NCI-H2196 (cell line): ENCODE results near the gene ERC1.

ENCODE experiments used
- DNase-seq: peaks from one replicate; lab custom pipeline; 2025; ENCODE audit not compliant: unreplicated experiment; lab: John Stamatoyannopoulos, UW

ERC1 gene

DNA sequence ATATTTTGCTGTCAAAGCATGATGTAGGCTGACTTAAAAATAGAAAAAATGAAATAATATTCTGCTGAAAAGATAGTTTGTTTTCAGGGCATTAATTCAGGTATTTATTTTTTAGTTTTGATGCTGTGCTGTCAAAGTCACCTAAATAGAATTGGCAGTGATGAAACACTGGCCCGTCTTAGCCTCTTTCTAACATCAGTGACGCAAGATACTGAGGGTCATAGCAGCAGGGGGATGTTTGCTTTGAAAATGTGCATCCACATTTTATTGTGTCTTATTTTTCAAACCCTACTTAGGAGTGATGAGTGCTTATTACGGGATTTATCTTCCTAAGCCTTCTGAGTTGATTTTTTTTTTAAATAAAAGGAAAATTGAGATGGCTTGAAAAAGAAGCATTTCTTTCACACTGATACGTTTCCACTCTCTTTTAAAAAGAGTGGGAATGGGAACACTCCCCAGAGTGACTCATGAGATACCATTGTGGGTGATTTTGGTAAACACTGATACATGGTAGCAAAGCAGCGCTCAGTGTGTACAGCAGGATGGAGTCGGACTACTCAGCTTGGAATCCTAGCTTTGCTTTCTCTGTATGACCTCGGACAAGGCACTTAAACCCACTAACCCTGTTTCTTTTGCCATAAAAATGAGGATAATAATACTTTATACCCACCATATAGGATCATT lies 290.8 kb downstream of the ERC1 start:
- no peak for DNase-seq

DNA sequence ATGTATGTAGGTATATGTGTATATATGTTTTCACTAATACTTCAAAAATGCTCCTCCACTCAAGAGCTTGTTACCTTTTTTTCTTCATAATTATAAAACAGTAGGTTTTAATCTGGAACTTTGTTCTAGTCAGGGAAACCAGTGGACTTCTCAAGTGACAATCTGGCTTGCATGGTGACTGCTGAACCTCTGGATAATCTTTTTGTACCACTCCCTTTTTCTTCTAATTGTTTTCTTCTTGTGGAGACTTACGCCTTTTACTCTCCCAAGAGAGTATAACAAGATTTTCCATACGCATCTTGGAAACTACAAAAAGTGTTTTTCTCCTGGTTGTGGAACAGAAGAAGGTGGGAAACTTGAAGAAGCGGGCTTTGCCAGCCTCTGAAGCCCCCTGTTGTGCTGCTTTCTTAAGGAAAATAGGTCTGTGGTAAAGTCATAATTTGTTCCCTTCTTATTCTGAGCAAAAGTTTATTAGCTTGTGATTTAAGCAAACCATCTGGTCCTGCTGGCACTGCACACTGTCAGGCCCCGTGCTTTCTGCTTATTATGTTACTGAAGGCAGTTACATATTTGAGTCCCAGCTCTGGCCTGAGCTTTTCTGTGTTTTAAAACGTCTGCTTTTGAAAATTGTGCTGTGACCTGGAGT lies 291.8 kb downstream of the ERC1 start:
- no peak for DNase-seq

DNA sequence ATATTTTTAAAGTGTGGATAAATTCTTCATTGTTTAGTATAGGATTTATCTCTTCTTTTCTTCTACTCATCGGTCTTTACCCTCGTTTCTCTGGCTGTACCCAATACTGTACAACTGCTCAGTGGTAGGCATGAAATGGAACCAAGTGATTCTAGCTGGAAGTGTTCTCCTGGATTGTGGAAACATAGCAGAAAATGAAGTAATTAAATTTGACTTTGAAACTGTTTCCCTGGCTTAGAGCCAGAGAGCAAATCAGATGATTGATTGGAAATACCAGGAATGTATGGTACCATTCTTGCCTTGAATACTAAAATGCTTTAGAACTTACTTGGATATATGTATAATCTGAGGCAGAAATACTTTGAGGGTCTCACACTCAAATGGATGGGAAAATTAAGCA lies 292.3 kb downstream of the ERC1 start:
- no peak for DNase-seq

DNA sequence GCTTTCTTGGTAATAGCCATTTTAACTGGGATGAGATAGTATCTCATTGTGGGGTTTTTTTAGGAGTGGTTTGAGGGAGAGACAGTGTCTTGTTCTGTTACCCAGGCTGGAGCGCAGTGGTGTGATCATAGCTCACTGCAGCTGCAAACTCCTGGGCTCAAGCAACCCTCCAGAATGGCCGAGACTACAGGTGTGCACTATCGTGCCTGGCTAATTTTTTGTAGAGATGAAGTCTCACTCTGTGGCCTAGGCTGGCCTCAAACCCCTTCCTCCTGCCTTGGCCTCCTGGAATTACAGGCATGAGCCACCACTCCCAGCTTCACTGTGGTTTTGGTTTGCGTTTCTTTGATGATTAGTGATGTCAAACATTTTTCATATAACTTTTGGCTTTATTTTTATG lies 293.6 kb downstream of the ERC1 start:
- no peak for DNase-seq

DNA sequence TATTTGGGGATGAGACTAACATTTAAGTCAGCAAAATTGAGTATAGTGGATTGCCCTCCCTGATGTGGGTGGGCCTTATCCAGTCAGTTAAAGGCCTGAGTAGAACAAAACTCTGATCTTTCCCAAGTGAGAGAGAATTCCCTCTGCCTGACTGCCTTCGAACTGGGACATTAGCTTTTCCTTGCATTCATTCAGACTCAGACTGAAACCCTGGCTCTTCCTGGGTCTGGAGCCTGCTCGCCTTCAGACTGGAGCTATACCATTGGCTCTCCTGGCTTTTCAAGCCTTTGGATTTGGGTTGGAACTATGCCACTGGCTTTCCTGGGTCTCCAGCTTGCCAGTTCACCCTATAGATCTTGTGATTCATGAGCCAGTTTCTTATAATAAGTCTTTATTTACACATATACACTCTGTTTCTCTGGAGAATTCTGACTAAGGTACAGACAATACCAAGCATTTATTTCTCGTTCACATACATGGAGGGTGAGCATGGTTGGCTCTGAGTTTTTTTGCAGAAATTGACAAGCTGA lies 296.5 kb downstream of the ERC1 start:
- no peak for DNase-seq

DNA sequence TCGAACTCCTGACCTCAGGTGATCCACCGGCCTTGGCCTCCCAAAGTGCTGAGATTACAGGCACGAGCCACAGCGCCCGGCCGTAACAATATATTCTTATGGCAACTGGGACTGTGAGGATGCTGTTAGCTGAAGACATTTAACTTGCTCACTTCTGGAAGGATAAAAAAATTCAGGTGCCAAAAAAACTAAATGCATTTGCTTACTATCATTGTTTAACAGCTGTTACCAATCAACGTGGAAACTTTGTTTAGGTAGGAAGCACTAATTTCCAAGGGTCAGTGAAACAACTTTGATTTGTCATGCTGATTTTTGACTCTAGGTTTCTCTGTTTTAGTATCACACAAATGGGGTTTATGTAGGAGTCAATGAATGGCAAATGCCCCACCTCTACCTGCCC lies 297.3 kb downstream of the ERC1 start:
- no peak for DNase-seq

DNA sequence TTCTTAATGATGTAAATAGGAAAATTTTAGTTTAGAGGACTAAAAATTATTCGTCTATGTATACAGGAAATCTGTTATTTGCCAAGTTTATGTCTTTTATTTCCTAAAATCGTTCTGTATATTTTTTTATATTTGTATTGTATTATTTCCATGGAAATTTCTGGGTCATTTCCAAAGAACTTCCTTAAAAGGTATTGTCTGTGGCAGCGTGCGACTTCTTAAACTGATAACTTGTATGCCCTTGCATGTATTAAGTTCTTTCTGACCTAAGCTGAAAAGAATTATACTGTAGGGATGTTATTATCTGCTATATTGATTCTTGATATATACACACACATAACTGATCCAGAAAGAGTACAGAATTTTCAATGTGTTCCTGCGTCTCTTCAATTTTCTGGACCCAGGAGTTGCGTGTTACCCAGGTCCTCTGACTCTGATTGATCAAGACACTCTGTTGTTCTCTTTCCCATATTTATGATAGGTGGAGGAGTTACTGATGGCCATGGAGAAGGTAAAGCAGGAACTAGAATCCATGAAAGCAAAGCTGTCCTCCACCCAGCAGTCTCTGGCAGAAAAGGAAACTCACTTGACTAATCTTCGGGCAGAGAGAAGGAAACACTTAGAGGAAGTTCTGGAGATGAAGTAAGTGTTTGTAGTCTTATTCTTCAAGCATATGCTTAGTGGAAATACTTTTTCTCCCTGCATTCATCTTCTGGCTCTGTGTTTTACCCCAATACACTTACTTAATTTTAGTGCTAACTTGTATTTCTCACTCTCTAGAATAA lies 298.5 kb downstream of the ERC1 start:
- DNase-seq, result no peak

DNA sequence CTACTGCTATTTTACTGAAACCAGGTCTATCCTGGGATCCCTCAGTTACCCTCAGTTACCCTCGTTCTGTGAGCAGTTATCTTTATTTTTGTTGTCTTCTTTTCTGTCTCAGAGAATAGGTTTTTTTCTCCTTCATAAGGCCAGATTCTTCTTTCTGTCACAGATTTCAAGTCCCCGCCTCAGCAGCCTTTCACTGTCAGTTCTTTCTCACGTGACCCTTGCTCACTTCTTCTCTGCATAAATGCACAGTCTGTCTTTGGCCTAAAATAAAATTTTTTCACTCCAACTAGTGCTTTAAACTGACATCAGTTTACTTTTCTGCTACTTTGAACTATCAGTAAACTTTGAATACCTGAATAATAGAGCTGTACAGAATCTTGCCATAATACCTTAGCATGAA lies 299.7 kb downstream of the ERC1 start:
- DNase-seq, result no peak

DNA sequence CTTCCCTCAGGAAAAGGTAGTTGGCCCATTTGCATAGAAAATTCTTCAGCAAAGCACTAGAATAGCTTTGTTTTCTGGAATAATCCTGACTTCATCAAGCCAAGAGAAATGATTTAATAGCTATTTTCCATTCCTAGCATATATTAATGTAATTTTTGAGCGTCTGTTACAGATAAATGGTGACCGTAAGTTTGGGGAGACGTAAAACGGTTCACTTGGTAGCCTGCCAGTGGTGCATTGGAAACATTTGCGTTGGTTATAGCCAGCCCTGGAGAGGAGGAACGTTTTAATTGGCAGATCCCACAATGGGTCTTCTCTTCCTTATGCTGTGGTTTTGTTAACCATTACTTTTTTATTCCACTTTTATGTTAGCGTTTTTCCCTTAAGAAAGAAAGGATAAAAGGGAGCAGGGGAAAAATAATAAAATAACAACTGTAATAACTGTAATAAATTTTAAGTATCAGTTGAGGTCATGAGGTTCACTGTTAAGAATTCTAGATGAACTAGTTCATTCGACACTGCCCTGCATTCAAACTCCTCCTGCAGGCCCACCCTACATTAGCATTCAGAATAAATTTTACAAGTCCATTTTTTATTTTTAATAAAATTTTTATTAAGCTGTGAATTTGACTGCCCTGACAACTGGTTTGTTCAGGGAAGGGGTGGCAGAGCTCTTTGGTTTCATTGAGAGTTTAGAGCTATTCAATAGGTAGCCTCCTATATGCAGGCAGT lies 300.7 kb downstream of the ERC1 start:
- no peak for DNase-seq

DNA sequence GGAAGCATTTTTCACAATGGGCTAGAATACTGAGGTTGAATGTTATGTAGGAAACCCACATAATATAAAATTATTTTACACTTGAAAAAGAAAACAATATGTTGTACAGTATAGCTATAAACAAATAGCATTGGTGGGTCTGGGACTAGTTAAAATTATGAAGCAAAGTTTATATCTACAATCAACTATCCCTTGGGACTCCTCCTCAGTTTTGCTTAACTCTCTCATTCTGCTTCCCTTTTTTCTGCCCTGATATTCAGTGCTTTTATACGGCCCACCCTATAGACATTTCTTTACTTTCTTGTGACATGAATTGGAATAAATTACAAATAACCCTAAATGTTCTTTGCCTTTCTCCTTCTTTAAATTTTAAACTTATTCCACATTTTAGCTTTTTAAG lies 302.9 kb downstream of the ERC1 start:
- DNase-seq, result no peak

DNA sequence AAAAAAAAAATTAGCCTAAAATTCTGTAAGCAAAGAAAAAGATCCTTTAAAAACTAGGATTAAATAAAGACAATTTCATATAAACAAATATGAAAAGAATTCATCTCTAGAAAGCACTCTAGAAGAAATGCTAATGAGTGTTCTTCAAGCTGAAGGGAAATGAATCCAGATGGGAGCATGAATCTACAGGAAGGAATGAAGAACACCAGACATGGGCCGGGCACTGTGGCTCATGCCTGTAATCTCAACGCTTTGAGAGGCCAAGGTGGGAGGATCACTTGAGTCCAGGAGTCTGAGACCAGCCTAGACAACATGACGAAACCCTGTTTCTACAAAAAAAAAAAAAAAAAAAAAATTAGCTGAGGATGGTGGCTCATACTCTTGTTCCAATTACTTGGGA lies 306.2 kb downstream of the ERC1 start:
- DNase-seq, result no peak

DNA sequence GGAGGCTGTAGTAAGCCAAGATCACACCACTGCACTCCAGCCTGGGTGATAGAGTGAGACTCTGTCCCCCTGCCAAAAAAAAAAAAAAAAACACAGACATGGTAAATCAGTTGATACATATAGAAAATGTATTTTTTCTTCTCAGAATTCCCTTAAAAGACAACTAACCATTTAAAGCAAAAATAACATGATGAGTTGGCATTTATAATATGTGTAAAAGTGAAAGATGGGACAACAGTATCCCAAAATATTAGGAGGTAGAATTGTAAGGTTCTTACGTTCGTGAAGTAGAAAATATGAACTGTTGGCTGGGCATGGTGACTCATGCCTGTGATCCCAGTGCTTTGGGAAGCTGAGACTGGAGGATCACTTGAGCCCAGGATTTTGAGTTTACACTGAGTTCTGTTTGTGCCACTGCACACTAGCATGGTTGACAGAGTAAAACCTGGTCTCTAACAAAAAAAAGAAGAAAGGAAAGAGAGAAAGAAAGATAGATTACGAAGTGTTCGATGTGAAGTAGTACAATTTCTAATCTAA lies 306.7 kb downstream of the ERC1 start:
- DNase-seq, result no peak

DNA sequence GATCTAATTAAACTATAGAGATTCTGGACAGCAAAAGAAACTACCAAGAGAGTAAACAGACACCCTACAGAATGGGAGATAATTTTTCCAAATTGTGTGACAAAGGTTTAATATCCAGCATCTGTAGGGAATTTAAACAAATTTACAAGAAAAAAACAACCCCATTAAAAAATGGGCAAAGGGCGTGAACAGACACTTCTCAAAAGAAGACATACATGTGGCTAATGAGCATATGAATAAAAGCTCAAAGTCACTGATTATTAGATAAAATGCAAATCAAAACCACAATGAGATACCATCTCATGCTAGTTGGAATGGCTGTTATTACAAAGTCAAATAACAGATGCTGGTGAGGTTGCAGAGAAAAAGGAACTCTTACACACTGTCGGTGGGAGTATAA lies 309.4 kb downstream of the ERC1 start:
- no peak for DNase-seq

DNA sequence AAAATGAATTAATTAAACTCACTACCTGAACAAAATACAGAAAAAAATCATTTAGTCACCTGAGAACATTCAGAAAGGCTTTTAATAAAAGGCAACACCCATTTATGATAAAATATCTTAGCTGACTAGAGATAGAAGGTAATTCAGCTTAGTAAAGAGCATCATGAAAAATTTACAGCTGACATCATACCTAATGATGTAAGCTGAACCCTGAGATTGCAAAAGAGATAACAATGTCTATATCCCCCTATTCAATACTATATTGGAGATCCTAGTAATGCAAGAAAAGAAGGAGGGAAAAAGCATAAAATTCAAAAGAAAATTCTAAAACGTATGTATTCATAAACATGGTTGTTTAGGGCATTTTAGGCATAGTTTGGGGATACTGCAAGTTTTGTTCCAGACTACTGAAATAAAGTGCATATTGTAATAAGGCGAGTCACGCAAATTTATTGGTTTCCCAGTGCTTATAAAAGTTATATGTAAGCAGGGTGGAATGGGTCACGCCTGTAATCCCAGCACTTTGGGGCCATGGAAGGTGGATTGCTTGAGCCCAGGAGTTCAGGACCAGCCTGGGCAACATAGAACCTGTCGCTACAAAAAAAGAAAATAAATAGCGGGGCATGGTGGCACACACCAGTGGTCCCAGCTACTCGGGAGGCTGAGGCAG lies 311.3 kb downstream of the ERC1 start:
- DNase-seq, result no peak

DNA sequence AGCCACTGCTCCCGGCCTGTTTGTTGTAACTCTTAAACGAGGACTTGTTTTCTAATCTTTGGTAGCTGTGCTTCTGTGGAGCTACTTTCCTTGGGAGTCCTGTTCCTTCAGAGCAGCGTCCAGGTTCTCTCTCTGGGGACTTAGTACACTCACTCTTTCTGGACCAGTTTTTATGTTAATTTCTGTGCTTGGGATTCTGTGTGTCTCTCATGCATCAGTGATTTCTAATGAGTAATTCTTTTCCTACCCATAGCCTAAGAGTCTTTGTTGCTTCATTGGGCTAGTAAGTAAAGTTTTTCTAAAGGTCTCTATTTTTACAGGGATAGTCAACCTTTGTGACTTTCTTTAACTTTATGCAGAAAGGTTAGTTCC lies 314.0 kb downstream of the ERC1 start:
- no peak for DNase-seq

DNA sequence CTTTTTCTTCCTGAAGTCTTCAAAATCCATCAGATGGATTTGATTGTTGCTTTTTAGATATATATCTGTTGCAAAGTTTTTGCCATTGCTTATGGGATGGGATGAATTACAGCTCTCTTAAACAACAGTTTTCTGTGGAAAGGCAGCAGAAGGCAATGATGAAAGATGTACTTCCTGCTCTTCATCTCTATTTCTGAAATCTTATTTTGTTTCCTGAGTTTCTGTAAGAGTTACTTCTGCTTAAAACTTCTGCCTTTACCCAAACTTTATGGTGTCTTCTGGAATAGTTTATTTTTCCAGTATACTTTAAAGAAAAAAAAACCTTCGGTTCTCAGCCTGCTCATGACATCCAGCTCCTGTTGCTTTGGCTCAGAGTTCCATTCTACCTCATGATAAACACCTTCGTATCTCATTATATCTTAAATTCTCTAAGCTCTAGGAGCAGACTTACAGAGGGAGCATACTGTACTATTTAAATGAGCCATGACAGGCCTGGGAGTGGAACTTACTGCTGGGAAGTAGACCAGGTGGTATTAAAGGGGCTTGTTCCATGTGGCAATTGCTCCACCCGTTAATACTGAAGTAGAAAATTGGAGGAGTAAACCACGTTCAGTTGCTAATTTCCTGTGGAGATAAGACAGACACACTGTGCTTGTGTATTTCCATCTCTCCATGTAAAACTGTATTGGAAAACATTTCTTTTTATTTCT lies 314.9 kb downstream of the ERC1 start:
- DNase-seq, result no peak

DNA sequence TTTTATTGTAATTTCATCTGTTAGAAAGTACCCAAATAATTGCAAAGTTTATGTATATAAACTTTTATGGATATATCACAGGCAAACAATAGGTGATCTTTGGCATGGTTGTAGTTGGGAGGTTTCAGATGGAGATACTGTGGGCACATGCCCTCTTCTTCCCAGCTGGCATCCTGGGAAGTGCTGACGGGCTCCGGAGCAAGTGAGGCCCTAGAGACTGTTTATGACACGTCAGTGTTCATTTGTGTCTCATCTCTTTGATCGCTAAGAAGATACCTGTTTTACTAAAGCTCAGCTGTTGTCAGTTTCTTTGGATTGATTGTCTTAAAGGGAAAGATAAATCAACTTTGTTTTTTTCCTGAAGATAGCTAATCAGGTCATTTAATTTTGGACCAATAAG lies 315.8 kb downstream of the ERC1 start:
- DNase-seq, result no peak

DNA sequence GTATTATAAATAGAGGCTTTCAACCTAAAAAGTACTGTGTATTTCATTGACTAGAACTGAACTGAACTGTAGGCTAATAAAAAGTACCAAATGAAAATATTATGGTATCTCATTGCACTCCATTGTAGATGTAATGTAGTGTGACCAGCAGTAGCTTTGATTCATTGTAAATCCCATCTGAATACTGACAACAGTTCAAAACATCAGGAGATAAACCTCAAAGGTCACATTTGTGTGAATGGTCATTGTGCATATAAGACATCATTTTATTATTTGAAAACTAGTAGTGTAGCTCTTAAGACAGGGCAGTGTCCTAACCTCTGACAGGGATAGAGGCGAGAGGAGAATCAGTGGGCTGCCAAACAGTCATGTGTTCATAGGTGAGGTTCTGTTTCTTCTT lies 316.8 kb downstream of the ERC1 start:
- DNase-seq, result no peak

DNA sequence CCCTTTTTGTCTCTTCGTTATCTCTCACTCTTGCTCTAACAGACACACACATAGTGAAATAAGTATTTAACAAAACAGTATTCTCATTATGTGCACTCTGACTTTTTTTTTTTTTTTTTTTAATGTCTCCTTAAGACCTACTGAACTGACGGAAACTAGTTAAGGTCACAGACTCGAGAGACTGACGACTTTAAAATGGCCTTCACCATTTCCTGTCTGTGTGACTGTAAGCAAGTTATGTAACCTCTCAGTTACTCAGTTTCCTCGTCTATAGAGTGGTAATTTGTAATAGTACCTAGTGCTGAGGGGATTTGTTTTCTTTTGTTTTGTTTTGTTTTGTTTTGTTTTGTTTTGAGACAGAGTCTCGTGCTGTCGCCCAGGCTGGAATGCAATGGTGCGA lies 318.6 kb downstream of the ERC1 start:
- DNase-seq, result no peak

DNA sequence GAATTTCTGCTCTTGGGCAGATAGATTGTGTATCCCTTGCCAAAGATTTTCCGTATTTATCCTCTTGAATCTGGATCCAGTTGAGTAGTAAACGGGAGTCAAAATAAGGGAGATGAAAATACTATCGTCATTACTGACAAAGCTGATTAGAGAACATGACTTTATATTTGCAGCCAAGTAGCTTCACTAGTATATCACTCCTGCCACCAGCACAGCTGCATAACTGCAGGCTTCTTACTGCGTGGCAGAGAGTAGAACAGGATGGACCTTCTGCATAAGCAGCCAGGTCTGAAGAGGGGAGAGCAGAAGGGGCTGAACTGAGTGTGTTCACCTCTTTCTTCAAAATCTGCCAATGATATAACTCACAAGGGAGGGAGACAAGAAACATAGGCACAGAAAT lies 319.6 kb downstream of the ERC1 start:
- no peak for DNase-seq
